GM19043 (cell line): ENCODE data around the gene KCNQ5.

Experiments
- ATAC-seq: cut with Tn5 transposase; IDR thresholded peaks from one replicate; pipeline ENCODE4 v1.9.1; 2021; ENCODE audit warnings: low read depth; ENCODE audit not compliant: unreplicated experiment

Gene KCNQ5

DNA sequence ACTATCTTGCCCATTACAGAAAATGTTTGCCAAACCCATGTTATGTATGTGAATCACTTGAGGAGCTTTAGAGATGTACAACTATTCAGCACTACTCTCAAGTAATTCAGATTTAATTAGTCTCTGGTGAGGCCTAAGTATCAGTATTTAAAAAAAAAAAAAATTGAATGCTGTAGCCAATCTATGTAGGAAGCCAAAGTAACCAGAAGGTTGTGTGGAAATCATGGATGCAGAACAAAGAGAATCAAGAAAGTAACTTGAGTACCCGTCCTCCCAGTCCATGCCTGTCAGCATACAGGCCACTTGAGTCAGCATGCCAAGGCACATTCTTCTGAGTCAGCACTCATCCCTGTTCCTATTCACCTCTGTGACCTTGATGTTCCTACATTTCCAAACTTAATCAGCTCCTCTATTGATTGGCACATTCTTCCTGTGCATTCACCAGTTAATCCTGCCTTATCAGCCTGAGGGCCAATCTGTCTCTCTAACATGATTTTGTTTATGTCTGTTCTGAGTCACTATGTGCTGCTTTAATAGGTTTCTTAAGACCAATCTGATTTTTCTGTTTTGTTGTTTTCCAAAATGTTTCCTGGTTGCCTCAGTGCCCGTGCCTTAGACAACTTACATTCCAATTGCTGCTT is 165.6 kb downstream of the KCNQ5 start:
- ATAC-seq, result no peak

DNA sequence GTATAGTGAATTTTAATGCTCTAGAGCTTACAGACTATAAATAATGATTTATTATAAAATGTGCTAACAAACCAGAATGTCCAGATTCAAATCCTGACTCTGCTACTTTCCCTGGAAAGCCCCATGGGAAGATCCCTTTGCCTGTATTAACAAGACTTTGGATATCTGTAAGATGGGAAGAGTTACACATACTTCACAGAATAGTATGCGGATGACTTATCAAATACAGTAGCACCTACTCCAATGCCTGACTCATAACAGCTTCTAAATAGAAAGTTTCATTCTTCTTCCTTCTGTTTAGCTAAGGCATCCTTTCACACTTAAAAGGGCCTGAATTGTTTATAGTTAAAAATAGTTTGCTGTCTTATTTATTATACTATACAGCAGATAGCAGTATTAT is 166.3 kb downstream of the KCNQ5 start:
- no peak for ATAC-seq

DNA sequence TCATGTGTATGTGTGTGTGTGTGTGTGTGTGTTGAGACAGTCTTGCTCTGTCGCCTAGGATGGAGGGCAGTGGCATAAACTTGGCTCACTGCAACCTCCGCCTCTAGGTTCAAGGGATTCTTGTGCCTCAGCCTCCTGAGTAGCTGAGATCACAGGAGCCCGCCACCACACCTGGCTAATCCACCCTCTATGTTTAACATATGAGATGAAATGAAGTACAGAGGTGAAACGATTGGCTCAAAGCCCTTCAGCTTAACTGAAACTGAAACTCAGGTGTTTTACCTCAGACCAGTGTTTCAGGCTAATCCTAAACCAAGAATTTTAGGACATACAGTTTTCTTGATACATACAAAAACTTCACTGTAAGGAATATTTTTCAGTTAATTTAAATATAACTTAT is 167.3 kb downstream of the KCNQ5 start:
- no peak for ATAC-seq

DNA sequence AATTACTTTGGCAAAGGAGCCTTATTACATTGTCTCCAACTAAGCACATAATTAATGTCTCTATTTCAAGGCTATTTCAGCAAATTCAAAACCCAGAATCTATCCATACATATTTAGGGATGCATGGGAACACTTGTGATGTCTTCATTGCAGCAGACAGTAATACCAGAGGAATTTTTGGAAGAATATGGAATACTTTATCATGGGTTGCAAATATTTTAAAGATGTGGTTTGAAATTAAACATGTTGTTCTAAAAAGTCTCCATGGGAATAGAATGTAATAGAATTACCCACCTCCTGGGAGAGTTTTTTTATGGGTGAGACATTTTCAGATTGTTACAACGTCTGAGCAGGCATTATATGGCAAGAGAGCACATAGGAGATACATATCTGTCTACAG is 170.8 kb downstream of the KCNQ5 start:
- ATAC-seq, result no peak

DNA sequence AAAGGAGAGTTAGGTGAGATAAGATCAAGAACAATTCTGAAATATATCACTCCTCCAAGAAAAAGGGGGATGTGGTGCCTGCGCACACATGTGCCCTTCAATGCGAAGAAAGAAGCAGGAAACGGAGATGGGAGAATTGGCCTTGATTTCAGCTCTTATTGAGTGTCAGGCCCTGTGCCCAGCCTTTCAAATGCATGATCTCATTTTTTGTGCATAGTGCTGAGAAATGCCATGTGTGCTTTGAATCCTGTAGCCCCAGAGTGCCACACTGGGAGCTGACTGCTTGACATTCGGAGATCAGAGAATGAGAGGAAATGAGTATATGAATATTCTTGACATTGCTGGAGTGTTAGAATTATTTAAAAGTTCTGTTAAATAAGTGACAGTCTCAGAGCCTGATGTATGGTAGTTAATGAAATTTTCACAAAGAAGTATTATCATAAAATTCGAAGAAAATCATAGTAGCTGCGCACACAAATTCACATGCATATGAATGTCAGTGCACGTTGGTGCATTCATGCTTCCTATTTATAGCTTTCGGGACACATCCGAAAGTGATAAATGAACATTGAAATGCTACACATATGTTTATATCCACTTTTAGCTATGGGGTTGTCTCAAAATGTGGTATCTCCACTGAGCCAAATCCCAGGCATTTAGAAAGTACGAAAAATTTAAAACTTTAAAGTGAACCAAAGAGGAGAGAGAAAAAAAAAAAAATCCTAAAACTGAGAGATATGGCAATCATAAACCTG is 172.0 kb downstream of the KCNQ5 start:
- ATAC-seq, result no peak

DNA sequence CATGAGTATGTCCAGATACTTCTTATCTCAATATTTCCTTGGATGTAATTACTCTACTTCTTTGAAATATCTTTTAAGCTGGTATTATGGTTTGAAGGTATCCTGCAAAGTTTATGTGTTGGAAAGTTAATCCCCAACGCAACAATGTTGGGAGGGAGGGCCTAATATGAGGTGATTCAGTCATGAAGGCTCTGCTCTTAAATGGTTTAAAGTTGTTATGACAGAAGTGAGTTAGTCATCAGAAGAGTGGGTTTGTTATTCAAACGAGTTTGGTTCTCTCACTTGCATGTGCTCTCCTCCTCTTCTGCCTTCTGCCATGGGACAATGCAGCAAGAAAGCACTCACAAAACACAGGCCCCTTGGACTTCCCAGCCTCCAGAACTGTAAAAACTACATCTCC is 176.3 kb downstream of the KCNQ5 start:
- ATAC-seq, result no peak

DNA sequence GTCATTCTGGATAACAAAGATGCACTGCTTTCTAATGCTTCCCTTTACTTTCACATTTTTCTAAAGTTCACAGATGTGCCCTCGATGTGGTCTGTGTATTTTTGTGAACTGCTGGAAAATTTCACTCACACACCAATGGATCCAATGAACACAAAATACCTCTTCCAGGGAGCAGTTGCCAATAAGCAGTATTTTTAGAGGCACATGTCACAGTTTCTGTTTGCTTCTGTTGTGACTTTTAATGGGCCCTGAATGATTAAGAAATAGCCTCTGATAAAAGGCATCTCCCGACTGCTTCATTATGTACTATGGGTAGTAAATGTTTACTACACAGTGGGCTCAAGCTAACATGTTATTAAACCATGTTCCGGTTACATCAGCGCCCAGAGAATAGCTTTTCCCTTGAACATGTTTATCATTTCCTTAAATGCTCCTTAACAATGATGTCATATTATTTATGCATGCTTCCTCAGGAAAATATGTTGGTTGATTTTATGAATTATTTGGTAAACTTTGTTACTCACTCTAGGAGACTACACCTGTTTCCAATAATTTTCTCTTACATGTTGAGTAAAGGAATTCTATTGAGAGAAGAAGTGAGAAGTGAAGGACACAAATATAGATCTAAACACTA is 188.0 kb downstream of the KCNQ5 start:
- ATAC-seq, result no peak

DNA sequence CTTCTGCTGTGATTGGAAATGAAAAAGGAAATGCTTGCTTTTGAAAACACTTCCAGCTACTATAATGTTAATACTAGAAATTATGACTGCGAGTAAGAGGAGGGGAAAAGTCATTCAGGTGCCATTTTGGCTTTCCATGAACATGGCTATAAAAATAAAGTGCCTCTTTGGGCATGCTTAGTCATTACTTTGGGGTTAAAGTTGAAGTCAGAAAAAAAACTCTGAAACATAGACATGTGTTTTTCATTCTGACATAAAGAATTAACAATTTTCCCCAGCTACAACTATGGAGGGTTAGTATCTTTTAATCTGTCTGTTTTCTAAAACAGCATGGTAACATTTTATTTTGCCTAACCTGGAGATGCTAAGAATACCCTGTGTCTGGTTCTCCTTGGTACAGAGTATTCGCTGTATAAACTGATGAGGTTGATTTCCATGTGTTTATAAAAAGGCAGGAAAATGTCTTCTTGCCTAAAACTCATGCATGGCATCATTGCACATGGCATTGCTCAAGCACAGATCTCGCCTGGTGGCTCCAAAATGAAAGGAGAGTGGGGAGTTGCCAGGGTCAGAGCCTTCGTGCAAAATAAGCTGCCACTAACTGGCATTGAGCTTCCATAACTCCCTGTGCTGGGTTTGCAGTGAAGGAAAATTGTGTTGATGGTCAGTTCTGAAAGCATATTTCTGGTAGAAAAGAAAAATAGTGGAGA is 188.9 kb downstream of the KCNQ5 start:
- no peak for ATAC-seq

DNA sequence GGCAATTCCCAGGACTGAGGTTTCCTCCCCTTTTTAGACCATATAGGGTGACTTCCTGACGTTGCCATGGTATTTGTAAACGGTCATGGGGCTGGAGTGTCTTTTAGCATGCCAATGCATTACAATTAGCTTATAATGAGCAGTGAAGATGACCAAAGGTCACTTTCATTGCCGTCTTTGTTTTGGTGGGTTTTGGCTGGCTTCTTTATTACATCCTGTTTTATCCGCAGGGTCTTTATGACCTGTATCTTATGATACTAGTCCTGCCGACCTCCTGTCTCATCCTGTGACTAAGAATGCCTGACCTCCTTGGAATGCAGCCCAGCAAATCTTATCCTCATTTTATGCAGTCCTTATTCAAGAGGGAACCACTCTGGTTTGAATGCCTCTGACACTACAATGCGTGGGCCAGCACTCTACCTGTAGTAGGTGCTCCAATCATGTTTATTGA is 190.1 kb downstream of the KCNQ5 start:
- no peak for ATAC-seq

DNA sequence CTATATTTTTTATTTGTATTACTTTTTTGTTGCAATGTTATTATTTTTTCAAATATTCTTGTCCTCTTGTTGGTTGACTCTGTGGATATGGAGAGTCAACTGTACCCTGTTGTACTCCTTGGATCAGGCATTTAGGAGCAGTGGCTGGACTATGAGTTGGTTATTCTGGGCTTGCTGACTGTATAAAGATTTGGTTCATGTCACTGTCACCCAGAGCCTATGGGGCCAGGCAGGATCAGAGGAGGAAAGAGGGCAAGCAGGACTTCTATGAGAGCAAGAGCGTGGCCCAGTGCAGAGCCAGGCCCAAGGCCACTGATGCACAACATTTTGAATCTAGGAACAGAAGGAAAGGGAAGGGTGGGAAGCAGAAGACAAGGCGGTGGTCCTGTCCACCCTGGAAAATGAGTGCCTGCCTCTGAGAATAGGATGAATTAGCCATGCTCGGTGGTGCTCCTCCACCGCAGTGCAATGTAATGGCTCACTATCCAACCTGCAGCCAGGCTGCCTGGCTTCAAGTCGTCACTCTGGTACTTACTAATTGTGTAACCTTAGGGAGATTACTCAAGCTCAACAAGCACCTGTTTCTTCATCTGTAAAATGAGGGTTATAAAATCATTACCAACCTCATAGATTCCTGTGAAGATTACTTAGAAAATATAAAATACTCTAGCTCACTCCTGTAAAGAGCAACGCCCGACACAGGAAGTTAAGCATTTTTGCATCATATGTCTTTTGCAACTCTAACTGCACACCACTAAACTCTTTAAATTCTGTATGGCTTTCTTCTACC is 192.1 kb downstream of the KCNQ5 start:
- no peak for ATAC-seq

DNA sequence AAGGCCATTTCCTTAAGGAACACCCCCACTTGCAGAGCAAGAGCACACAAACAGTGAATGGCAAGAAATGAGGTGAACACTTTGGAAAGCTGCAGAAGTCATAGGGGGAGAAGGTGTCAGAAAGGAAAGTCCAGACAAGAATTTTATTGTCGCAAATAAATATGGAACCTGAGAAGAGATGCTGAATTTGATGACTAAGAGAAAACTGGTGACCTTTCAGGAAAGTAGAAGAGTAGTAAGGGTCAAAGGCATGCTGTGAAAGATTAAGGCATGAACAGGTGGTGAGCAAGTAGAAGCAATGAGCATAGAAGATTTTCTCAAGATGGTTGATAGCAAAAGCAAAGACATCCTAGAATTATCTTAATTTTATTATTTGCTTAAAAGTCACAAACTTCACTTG is 194.2 kb downstream of the KCNQ5 start:
- ATAC-seq, result no peak

DNA sequence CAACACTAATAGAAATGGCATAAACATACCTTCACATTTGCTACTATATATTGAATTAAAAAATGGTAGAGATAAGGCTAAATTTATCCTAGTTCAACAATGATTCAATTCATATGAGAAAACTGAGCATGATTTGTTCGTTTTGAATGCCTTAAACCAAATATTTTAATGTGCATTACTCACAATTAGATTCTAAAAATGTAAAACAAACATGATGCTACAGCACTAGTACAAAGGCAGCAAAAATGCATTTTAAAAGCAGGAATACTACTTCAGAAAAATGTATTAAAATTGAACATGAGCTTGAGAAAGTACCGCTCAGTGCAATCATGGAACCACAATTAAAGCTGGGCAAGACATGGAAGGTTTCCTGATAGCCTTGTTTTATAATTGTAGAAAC is 195.3 kb downstream of the KCNQ5 start:
- no peak for ATAC-seq

DNA sequence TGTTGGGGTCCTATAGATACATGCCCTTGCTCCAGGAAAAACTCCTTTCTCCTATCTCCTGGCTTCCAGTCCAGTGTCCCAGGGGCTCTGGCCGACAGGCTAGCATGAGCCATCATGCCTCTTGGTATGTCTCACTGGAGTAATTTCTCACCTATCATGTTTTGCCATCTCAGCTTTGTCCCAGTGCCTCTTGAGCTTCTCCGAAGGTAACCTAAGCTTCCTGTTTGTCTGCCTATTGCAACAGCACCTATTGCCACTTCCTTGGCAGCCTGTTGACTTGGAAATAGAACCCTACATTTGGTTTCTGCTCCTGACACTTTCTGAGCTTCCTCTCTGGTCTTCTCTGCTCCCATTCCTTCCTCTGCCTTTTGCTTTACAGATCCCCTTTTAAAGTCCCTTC is 197.7 kb downstream of the KCNQ5 start:
- no peak for ATAC-seq

DNA sequence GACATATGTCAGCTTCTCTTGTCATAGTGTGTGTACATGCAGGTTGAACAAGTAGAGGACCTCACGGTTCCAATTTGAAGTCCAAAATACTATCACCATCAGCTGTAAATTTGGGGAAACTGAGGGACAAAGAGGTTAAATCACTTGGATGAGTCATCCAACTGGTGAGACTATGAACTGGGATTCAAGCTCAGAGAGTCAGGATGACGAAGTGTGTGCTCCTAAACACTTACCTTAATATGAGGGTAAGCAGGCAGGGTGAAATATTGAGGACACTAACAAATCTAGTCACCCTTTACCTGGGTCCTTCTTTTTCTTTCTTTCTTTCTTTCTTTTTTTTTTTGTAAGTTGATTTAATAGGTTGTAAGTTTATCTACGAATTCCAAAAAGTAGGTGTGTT is 198.3 kb downstream of the KCNQ5 start:
- ATAC-seq, result no peak

DNA sequence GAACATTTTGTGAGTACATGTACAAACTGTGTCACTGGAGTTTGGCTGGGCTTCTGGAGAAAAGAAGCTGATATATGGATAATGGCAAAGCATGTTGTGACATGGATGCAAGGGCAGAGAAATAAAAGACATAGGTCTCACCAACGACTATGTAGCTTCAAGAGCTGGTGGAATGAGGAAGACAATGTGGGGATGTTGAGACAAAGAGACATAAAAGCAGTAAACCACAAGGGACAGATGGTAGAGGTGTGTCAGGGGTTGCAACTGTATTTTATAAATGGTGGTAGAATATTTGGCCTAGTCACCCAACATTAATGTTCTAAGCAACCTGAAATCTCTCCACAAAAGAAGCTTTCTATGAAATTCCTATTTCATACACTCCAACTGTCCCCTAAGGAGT is 199.0 kb downstream of the KCNQ5 start:
- ATAC-seq, result no peak

DNA sequence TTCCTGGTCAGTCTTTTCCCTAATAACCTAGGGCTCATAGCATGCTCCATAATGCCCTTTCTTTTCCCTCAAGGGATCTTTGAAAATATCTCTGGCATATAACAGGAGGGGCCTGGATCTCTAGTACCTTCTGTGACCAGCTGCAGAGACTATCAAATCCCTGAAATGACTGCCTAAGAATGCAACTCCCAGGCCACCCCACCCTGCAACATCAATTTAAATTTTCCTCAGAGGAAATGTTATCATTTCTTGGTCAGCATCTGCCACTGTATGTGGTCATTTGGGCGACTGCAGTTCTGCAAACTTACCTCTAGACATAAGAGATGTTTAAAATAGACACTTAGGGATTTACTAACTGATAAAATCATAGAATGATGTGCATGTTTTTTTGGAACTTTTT is 200.2 kb downstream of the KCNQ5 start:
- ATAC-seq, result no peak

DNA sequence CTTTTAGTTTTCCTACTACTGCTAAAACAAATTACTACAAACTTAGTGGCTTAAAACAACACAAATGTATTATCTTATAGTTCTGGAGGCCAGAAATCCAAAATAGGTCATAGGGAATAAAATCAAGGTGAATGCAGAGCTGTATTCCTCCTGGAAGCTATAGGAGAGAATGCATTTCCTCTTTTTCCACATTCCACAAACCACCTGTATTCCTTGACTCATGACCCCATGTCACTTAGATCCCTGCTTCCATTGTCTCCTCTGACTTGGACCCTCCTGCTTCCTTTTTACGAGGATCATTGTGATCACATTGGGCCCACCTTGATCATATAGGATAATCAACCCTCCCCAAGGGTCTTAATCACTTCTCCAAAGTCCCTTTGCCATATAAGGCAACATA is 200.8 kb downstream of the KCNQ5 start:
- no peak for ATAC-seq

DNA sequence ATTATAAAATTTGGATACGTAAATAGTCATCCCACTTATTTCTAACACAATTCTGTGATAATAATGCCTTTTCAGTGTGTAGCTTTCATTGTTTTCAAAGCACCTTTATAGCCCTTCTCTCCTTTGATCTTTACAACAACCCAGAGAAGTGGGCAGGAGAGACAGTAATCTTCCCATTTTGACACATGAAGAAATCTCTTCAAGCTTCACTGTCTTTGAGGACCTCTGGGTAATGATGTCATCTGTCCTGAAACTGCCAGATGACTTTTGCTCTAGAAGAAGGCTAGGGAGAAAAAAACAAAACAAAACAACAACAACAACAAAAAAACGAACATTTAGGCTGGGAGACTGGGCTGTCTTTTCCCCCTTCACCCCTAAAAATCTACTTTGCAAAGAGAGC is 203.0 kb downstream of the KCNQ5 start:
- peak; percentile 62 for ATAC-seq

DNA sequence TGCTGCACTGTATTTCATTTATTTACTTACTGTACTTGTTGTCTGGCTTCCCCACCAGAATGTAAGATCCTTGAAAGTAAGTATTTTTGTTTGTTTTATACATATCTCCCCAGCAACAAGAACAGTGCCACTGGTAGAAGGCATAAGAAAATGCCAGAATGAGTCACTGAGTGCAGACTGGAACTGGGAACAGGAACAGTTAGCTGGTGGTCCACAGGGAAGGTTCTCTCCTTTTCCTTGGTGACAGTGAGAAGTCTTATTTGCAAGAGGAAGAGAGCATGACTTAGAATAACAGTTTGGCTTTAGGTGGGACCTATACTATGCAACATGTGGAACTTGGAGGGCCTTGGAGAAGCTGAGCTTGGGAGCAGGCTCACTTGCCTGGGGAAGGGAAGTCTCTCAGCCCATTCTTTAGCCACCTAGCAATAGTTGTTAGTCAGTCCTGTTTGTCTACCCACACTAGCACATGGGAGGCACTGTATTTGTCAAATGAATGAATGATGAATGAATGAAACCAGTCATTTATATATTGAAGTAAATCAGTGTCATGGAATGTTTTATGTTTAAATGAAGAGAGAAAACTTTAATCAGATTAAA is 203.5 kb downstream of the KCNQ5 start:
- peak; percentile 39 for ATAC-seq

DNA sequence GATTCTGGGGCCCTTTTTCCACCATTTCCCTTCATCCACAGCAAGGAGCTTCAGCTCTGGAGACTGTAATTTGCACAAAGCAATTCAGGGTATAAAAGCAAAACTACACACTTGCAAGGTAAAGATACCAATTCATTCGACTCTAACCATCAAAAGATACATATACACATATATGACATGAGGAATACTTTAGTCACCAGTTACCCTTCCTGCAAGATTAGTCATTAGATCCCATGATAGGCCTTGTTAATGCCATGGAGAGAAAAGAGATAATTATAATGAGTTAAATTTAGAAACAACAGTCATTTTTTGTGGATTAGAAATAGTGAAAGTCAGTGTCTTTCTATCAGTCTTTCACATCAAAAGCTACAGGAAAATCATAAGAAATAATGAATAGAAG is 204.2 kb downstream of the KCNQ5 start:
- ATAC-seq, result no peak
